Endothelial cell of umbilical vein (primary cell): ENCODE measurements around the gene SIM2. TPM values are rescaled to one million over a fixed set of nuclear protein-coding genes. Genes with fewer than 3 reads are reported as not detected.

Experiments
- BruUV-seq: library from RNA; stranded (reverse); fragments of 400-500 nt; replicated peaks from 2 replicates; lab custom pipeline; 2021; lab: Mats Ljungman, UMichigan
- CTCF ChIA-PET: fragments of 300-600, 350-600 bp; sonication (Branson Sonifier 250); formaldehyde crosslinking; loops from one replicate; lab custom pipeline; 2021; ENCODE audit warnings: antibody characterized with exemption, inconsistent platforms; lab: Charles Lee
- POLR2A ChIA-PET: fragments of 300-600, 350-600 bp; sonication (Branson Sonifier 250); formaldehyde crosslinking; loops from one replicate; lab custom pipeline; 2021; ENCODE audit warnings: antibody characterized with exemption, inconsistent platforms; lab: Charles Lee
- DNase-seq: peaks from one replicate; pipeline ENCODE4 v3.0.0-alpha.2; 2011; ENCODE audit warnings: low read depth, low spot score
- FAIRE-seq: peaks from 2 replicates; lab custom pipeline; 2011; peaks lifted over from hg19 to GRCh38; lab: Jason Lieb, UNC
- H2AFZ ChIP-seq: 2 replicates; pipeline ENCODE4 v1.6.0; 2012; ENCODE audit warnings: low read depth, low read length, control low read depth, inconsistent platforms
- H3K27ac ChIP-seq: 2 replicates; pipeline ENCODE4 v1.5.1; 2011; ENCODE audit warnings: low read depth, mild to moderate bottlenecking, control low read depth, low read length, moderate library complexity; ENCODE audit not compliant: insufficient read depth
- H3K27me3 ChIP-seq, 2 experiments: 2 replicates each; pipeline versions ENCODE4 v1.6.0 to v1.6.1; 2011; ENCODE audit warnings: low read length in 2 of 2, mixed read lengths in 1 of 2; ENCODE audit not compliant: control insufficient read depth in 2 of 2, insufficient read depth in 2 of 2
- H3K36me3 ChIP-seq, 2 experiments: 2 replicates in 1 of 2; 3 replicates in 1 of 2; pipeline ENCODE4 v1.5.1; 2011; ENCODE audit warnings: low read length in 2 of 2, mild to moderate bottlenecking in 1 of 2, moderate library complexity in 1 of 2; ENCODE audit not compliant: control insufficient read depth in 2 of 2, insufficient read depth in 2 of 2; ENCODE audit errors: extremely low read depth in 1 of 2
- H3K4me1 ChIP-seq: 3 replicates; pipeline ENCODE4 v1.5.1; 2011; ENCODE audit warnings: mild to moderate bottlenecking, low read length; ENCODE audit not compliant: control insufficient read depth, insufficient read depth; ENCODE audit errors: extremely low read depth
- H3K4me2 ChIP-seq: 2 replicates; pipeline ENCODE4 v1.6.1; 2011; ENCODE audit warnings: low read length, control low read depth, mixed read lengths; ENCODE audit not compliant: insufficient read depth
- H3K4me3 ChIP-seq, 3 experiments: fragments of 200-600 bp in 1 of 3; sonication (generic), shearing (Covaris generic) in 1 of 3; replicated peaks in 1 of 3; 2 replicates each; pipeline ENCODE4 v1.5.1; 2011 to 2016; ENCODE audit warnings: control low read depth in 3 of 3, low read length in 3 of 3, mild to moderate bottlenecking in 2 of 3, inconsistent platforms in 1 of 3, low read depth in 1 of 3, moderate library complexity in 1 of 3; ENCODE audit not compliant: insufficient read depth in 1 of 3
- H3K79me2 ChIP-seq: 2 replicates; pipeline ENCODE4 v1.6.0; 2012; ENCODE audit warnings: low read length, inconsistent platforms; ENCODE audit not compliant: control insufficient read depth, insufficient read depth
- H3K9ac ChIP-seq: replicated peaks from 2 replicates; pipeline ENCODE3; 2011; ENCODE audit warnings: low read length, control low read depth; ENCODE audit not compliant: insufficient read depth; ENCODE audit errors: extremely low read depth
- H3K9me1 ChIP-seq: replicated peaks from 3 replicates; pipeline ENCODE4 v1.6.0; 2011; ENCODE audit warnings: mild to moderate bottlenecking, low read length; ENCODE audit not compliant: control insufficient read depth, insufficient read depth; ENCODE audit errors: extremely low read depth
- H3K9me3 ChIP-seq: replicated peaks from 2 replicates; pipeline ENCODE4 v1.5.1; 2012; ENCODE audit warnings: low read length, inconsistent platforms; ENCODE audit not compliant: control insufficient read depth, insufficient read depth
- H4K20me1 ChIP-seq: replicated peaks from 2 replicates; pipeline ENCODE3; 2011; ENCODE audit warnings: mild to moderate bottlenecking, low read length; ENCODE audit not compliant: control insufficient read depth, insufficient read depth; ENCODE audit errors: extremely low read depth
- EZH2 ChIP-seq: IDR thresholded peaks from 2 replicates; pipeline ENCODE4 v1.6.1; 2012; ENCODE audit warnings: borderline replicate concordance, low read depth, mild to moderate bottlenecking, moderate library complexity, low read length, inconsistent platforms; ENCODE audit not compliant: severe bottlenecking
- POLR2AphosphoS5 ChIP-seq: IDR thresholded peaks from 2 replicates; pipeline ENCODE4 v1.6.1; 2012; ENCODE audit warnings: low read depth, mild to moderate bottlenecking, control low read depth, low read length, moderate library complexity; ENCODE audit not compliant: insufficient read depth
- dilution Hi-C: fragments of 300-500 bp; cut with MboI; formaldehyde crosslinking; loops from one replicate; pipeline ENCODE4 v1.15.0; 2019; ENCODE audit warnings: low sequenced_read_pairs; ENCODE audit not compliant: extremely low pct_ligation_motif_present
- intact Hi-C: fragments of 100-400 bp; cut with micrococcal nuclease; formaldehyde crosslinking; loops from one replicate; pipeline ENCODE4 v1.10.0; 2022
- polyA plus RNA-seq, 4 experiments: library from polyadenylated mRNA; depleted of rRNA in 3 of 4; stranded (reverse) in 3 of 4; unstranded in 1 of 4; fragments of >200 nt; gene quantifications; 2 replicates each; pipeline versions ENCODE4 v1.2.1 to v1.2.3, GENCODE V29; 2011 to 2012; ENCODE audit warnings: missing spikeins in 1 of 4
- total RNA-seq: library from RNA; stranded (reverse); gene quantifications from 2 replicates; pipeline ENCODE4 v1.2.3, GENCODE V29; 2021
- TF ChIP-seq, protein P1 (sequence below), 2 donors: IDR thresholded peaks; 1 replicate in 1 of 2; 2 replicates in 1 of 2; pipeline ENCODE4 v1.5.1; 2011; ENCODE audit warnings: low read length in 2 of 2, mild to moderate bottlenecking in 2 of 2, moderate library complexity in 2 of 2, control low read depth in 1 of 2, inconsistent platforms in 1 of 2, low read depth in 1 of 2; ENCODE audit not compliant: insufficient read depth in 1 of 2; ENCODE audit errors: extremely low read depth in 1 of 2

The SIM2 gene
- total and polyA plus RNA-seq, 2 donors (not counting 3 experiments of a cell fraction or from before 2014, with no cell fraction given), result not detected

DNA sequence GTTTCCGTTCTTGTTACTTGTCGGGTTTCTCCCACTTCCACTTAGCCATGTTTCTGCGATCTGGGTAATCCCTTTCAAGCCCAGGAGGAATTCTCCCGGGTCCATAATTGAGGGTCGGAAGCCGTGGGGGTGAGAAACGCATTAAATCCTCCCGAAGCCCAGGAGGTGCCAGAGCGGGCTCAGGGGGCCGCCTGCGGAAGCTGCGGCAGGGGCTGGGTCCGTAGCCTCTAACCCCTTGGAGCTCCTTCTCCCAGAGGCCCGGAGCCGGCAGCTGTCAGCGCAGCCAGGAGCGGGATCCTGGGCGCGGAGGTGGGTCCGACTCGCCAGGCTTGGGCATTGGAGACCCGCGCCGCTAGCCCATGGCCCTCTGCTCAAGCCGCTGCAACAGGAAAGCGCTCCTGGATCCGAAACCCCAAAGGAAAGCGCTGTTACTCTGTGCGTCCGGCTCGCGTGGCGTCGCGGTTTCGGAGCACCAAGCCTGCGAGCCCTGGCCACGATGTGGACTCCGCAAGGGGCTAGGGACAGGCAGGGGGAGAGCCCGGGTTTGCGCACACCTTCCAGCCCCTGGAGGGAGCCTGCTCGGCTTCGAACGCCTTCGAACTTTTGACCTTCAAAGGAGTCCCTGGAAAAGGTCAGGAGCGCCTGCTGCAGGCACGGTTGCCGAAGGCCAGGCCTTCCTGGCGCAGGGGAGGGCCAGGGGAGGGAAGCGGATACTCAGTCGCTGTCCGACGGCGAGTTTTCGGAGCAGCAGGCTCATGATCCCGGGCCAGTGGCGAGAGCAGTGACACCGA, 1.7 kb upstream of the SIM2 start:
- H3K36me3 ChIP-seq, result no peaks in the 10 kb centered on the region
- no peak for FAIRE-seq
- H3K27ac ChIP-seq, result no peak overlapping the region
- no peak for DNase-seq
- intact Hi-C loops, result loop anchor here (5.0 kb wide), 2 partner anchors 155 to 230 kb away; no protein-coding TSS in a partner anchor
- H3K9me3 ChIP-seq, result no peaks in the 10 kb centered on the region
- H3K79me2 ChIP-seq, result no peaks in the 10 kb centered on the region
- peaks cover 26% of the 10 kb centered on the region for H3K4me1 ChIP-seq
- no TSS peak for BruUV-seq
- H3K9ac ChIP-seq, result no peak overlapping the region
- ChIA-PET CTCF (no interaction called here), POLR2A (no interaction called here)
- H3K4me2 ChIP-seq, result no peak overlapping the region
- peaks cover 87 to 98% of the 10 kb centered on the region in 2 experiments for H3K27me3 ChIP-seq
- H2AFZ ChIP-seq, result no peak overlapping the region
- no peak for TF ChIP-seq POLR2AphosphoS5
- TF ChIP-seq EZH2, result peak; percentile 78
- TF ChIP-seq, protein P1, sequence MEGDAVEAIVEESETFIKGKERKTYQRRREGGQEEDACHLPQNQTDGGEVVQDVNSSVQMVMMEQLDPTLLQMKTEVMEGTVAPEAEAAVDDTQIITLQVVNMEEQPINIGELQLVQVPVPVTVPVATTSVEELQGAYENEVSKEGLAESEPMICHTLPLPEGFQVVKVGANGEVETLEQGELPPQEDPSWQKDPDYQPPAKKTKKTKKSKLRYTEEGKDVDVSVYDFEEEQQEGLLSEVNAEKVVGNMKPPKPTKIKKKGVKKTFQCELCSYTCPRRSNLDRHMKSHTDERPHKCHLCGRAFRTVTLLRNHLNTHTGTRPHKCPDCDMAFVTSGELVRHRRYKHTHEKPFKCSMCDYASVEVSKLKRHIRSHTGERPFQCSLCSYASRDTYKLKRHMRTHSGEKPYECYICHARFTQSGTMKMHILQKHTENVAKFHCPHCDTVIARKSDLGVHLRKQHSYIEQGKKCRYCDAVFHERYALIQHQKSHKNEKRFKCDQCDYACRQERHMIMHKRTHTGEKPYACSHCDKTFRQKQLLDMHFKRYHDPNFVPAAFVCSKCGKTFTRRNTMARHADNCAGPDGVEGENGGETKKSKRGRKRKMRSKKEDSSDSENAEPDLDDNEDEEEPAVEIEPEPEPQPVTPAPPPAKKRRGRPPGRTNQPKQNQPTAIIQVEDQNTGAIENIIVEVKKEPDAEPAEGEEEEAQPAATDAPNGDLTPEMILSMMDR (IDR thresholded peaks at IDR 0.05; ENCODE audit: extremely low read depth in 1 of 2, insufficient read depth in 1 of 2, low read depth in 1 of 2, low read length in 2 of 2), result no peak
- H4K20me1 ChIP-seq, result no peaks in the 10 kb centered on the region
- no peaks in the 10 kb centered on the region for H3K9me1 ChIP-seq
- dilution Hi-C loops, result no loop called here
- no peak overlapping the region for H3K4me3 ChIP-seq
